CD4-positive, alpha-beta T cell treated with Interleukin-4 for 4 hours (primary cell): ENCODE data around the gene SEL1L3.

Source experiments
- DNase-seq: peaks from one replicate; pipeline ENCODE4 v3.0.0-alpha.2; 2020

Gene SEL1L3

GRCh38 chr4:25786497-25787065 lies 76.2 kb downstream of the SEL1L3 start:
- DNase-seq: no peak

- no peak for DNase-seq
Measured at GRCh38 chr4:25783943-25784342, 78.8 kb downstream of the SEL1L3 start.

- DNase-seq: no peak
Measured at GRCh38 chr4:25783126-25783525, 79.7 kb downstream of the SEL1L3 start.

- DNase-seq: no peak
Measured at GRCh38 chr4:25782482-25782881, 80.3 kb downstream of the SEL1L3 start.

- no peak for DNase-seq
Measured at GRCh38 chr4:25779021-25779420, 83.8 kb downstream of the SEL1L3 start.

GRCh38 chr4:25776795-25777194 lies 86.0 kb downstream of the SEL1L3 start:
- DNase-seq: no peak

- DNase-seq: no peak
Measured at GRCh38 chr4:25775166-25775565, 87.6 kb downstream of the SEL1L3 start.

GRCh38 chr4:25773358-25773757 lies 89.4 kb downstream of the SEL1L3 start:
- no peak for DNase-seq

- DNase-seq: no peak
Measured at GRCh38 chr4:25771672-25772071, 91.1 kb downstream of the SEL1L3 start.

GRCh38 chr4:25770847-25771246 lies 91.9 kb downstream of the SEL1L3 start:
- DNase-seq: no peak

- DNase-seq: no peak
Measured at GRCh38 chr4:25769251-25769650, 93.5 kb downstream of the SEL1L3 start.

GRCh38 chr4:25767877-25768725 lies 94.7 kb downstream of the SEL1L3 start:
- DNase-seq: peak; percentile 6

- DNase-seq: no peak
Measured at GRCh38 chr4:25760518-25761157, 102.2 kb downstream of the SEL1L3 start.

- no peak for DNase-seq
Measured at GRCh38 chr4:25760048-25760447, 102.7 kb downstream of the SEL1L3 start.

GRCh38 chr4:25759101-25759500 lies 103.7 kb downstream of the SEL1L3 start:
- no peak for DNase-seq

- no peak for DNase-seq
Measured at GRCh38 chr4:25757452-25757851, 105.3 kb downstream of the SEL1L3 start.

- no peak for DNase-seq
Measured at GRCh38 chr4:25756503-25756902, 106.3 kb downstream of the SEL1L3 start.

GRCh38 chr4:25755911-25756310 lies 106.9 kb downstream of the SEL1L3 start:
- DNase-seq: no peak

GRCh38 chr4:25753239-25753638 lies 109.5 kb downstream of the SEL1L3 start:
- DNase-seq: no peak

- DNase-seq: no peak
Measured at GRCh38 chr4:25750874-25751273, 111.9 kb downstream of the SEL1L3 start.

GRCh38 chr4:25749150-25749794 lies 113.5 kb downstream of the SEL1L3 start:
- DNase-seq: no peak

- DNase-seq: no peak
Measured at GRCh38 chr4:25743971-25744370, 118.8 kb downstream of the SEL1L3 start.

GRCh38 chr4:25729564-25729963 lies 133.2 kb downstream of the SEL1L3 start:
- no peak for DNase-seq

- no peak for DNase-seq
Measured at GRCh38 chr4:25728886-25729285, 133.9 kb downstream of the SEL1L3 start.
